Colonic mucosa (tissue), 4 donors: ENCODE data around the gene ZNF792. TPM values are rescaled to one million over a fixed set of nuclear protein-coding genes. Genes with fewer than 3 reads are reported as not detected.
"Not testable (repeated sequence)": the region's sequence is repeated elsewhere in the genome, so short reads cannot be mapped to it uniquely, and the experiment has no call there.

Source experiments
- DNase-seq: peaks from one replicate; pipeline ENCODE4 v3.0.0-alpha.2; 2020
- H3K27ac ChIP-seq: fragments of 200-600 bp; one replicate; pipeline ENCODE4 v1.8.0; 2021
- H3K27me3 ChIP-seq: fragments of 200-600 bp; one replicate; pipeline ENCODE4 v1.8.0; 2021
- H3K36me3 ChIP-seq: fragments of 200-600 bp; one replicate; pipeline ENCODE4 v1.8.0; 2021
- H3K4me1 ChIP-seq: fragments of 200-600 bp; one replicate; pipeline ENCODE4 v1.8.0; 2021; ENCODE audit warnings: mild to moderate bottlenecking
- H3K4me3 ChIP-seq: fragments of 200-600 bp; one replicate; pipeline ENCODE4 v1.8.0; 2021
- H3K9ac ChIP-seq, 2 donors: one replicate each; pipeline ENCODE4 v1.7.0; 2013; ENCODE audit warnings: control low read depth in 2 of 2, low read depth in 2 of 2, low read length in 2 of 2
- H3K9me3 ChIP-seq: fragments of 200-600 bp; one replicate; pipeline ENCODE4 v1.8.0; 2021
- CTCF ChIP-seq: fragments of 200-600 bp; IDR thresholded peaks from one replicate; pipeline ENCODE4 v1.8.0; 2022; ENCODE audit warnings: antibody characterized with exemption, mild to moderate bottlenecking
- intact Hi-C: fragments of 100-400 bp; cut with DNase I; formaldehyde crosslinking; loops from one replicate; pipeline ENCODE4 v1.14.1; 2022
- total RNA-seq, 2 donors: library from RNA; stranded (reverse); fragmentation: NEBNext Ultra II Directional in 1 of 2; extraction: Animal tissue kit (Norgen Biotek cat#: 25700) in 1 of 2; gene quantifications; one replicate each; pipeline ENCODE4 v1.2.1, GENCODE V29; 2021
- donor health status: healthy.
- donor health status: DM: no; HTN: no; CAD: no.
- donor health status: DM: no; HTN: no; CAD: no.

Gene ZNF792
- total RNA-seq, 2 donors from 2014 or later: 6.7 to 8.1 TPM

- peaks cover 20% of the 10 kb centered on the region for H3K4me1 ChIP-seq
- H3K27ac ChIP-seq: peak within 1 kb of the TSS; percentile 96
- peak within 1 kb of the TSS; percentile 79 for H3K4me3 ChIP-seq
- intact Hi-C loops: no loop called here
- no peak for TF ChIP-seq CTCF
- peak; percentile 90 for DNase-seq
- H3K9ac ChIP-seq: peak within 1 kb of the TSS; percentile 95 to 96
- no peaks in the 10 kb centered on the region for H3K36me3 ChIP-seq
- no peaks in the 10 kb centered on the region for H3K9me3 ChIP-seq
- no peaks in the 10 kb centered on the region for H3K27me3 ChIP-seq
Observed at GRCh38 chr19:34999498-35000337, 35.7 kb upstream of the ZNF792 start, which contains the start of gene GRAMD1A. GRAMD1A (plus strand) TSS chr19:35000323; CDS start chr19:35000479, 156 bp downstream.

GRCh38 chr19:34998777-34999497 is 34.9 kb upstream of the ZNF792 start:
- H3K4me1 ChIP-seq: peaks cover 27% of the 10 kb centered on the region
- intact Hi-C loops: no loop called here

GRCh38 chr19:34998224-34998623 is 34.2 kb upstream of the ZNF792 start:
- H3K9me3 ChIP-seq, H3K27me3 ChIP-seq, H3K9ac ChIP-seq, DNase-seq, H3K4me3 ChIP-seq, intact Hi-C loops, H3K36me3 ChIP-seq, H3K27ac ChIP-seq: not testable (repeated sequence)
- H3K4me1 ChIP-seq: peaks cover 27% of the 10 kb centered on the region

More at GRCh38 chr19:34998777-34999497, 34.9 kb upstream of the ZNF792 start:
- DNase-seq: peak; percentile 25
- no peak for TF ChIP-seq CTCF
- Histone ChIP-seq H3K27ac (peak overlapping the region; percentile 96), H3K9ac (peak overlapping the region; percentile 95 to 96), H3K9me3 (no peaks in the 10 kb centered on the region), H3K27me3 (no peaks in the 10 kb centered on the region), H3K4me3 (peak overlapping the region; percentile 79), H3K36me3 (no peaks in the 10 kb centered on the region)

- no peak for DNase-seq
- Histone ChIP-seq H3K9ac (no peak overlapping the region), H3K27me3 (no peaks in the 10 kb centered on the region), H3K4me3 (no peak overlapping the region), H3K36me3 (no peaks in the 10 kb centered on the region), H3K4me1 (peaks cover 23% of the 10 kb centered on the region), H3K9me3 (no peaks in the 10 kb centered on the region), H3K27ac (peak overlapping the region; percentile 47)
- no peak for TF ChIP-seq CTCF
- intact Hi-C loops: no loop called here
Observed at GRCh38 chr19:34997071-34997617, 33.1 kb upstream of the ZNF792 start.

- TF ChIP-seq CTCF: no peak
- Histone ChIP-seq H3K36me3 (no peaks in the 10 kb centered on the region), H3K27me3 (no peaks in the 10 kb centered on the region), H3K4me1 (peaks cover 23% of the 10 kb centered on the region), H3K9me3 (no peaks in the 10 kb centered on the region), H3K9ac (peak overlapping the region in 1 of 2 donors; percentile 47), H3K27ac (peak overlapping the region; percentile 55), H3K4me3 (no peak overlapping the region)
- peak; percentile 41 for DNase-seq
- intact Hi-C loops: no loop called here
Observed at GRCh38 chr19:34995551-34995950, 31.5 kb upstream of the ZNF792 start.
